IMR-90 (cell line): Measurements from ENCODE around the gene GAPT. TPM values are rescaled to one million over a fixed set of nuclear protein-coding genes. Genes with fewer than 3 reads are reported as not detected.
A peak's percentile ranks its signal among the peaks of the same experiment; 100 is the strongest.

Experiments
- ATAC-seq: fragments of 200-7000 bp; cut with Tn5 transposase; 2 replicates; pipeline ENCODE4 v1.9.1; 2020; ENCODE audit warnings: low read depth, mild to moderate bottlenecking, moderate library complexity
- BruUV-seq: library from RNA; stranded (reverse); fragments of 400-500 nt; replicated peaks from 2 replicates; lab custom pipeline; 2021; lab: Mats Ljungman, UMichigan
- CTCF ChIA-PET: fragments of 300-600 bp; formaldehyde crosslinking; extraction: SDS; loops from one replicate; lab custom pipeline; 2021; ENCODE audit warnings: antibody characterized with exemption; lab: Yijun Ruan, JAX
- POLR2A ChIA-PET: fragments of 300-600 bp; sonication (Branson Sonifier 250); formaldehyde crosslinking; loops from one replicate; lab custom pipeline; 2022; ENCODE audit warnings: antibody characterized with exemption; ENCODE audit not compliant: unreplicated experiment; lab: Charles Lee
- DNase-seq: peaks from one replicate; pipeline ENCODE4 v3.0.0; 2013
- H2AFZ ChIP-seq: replicated peaks from 2 replicates; pipeline ENCODE3; 2013; ENCODE audit warnings: low read length, mild to moderate bottlenecking; ENCODE audit not compliant: poor library complexity
- H2AK5ac ChIP-seq: 2 replicates; pipeline ENCODE4 v1.6.1; 2013; ENCODE audit warnings: low read depth, low read length, inconsistent platforms
- H2AK9ac ChIP-seq: replicated peaks from 2 replicates; pipeline ENCODE3; 2013; ENCODE audit warnings: mild to moderate bottlenecking, low read depth, low read length, moderate library complexity; ENCODE audit not compliant: poor library complexity
- H2BK120ac ChIP-seq: 2 replicates; pipeline ENCODE4 v1.6.1; 2013; ENCODE audit warnings: low read depth, low read length, inconsistent platforms
- H2BK15ac ChIP-seq: 3 replicates; pipeline ENCODE4 v1.6.1; 2013; ENCODE audit warnings: low read depth, low read length, inconsistent platforms
- H2BK20ac ChIP-seq: 2 replicates; pipeline ENCODE4 v1.6.1; 2013; ENCODE audit warnings: low read depth, mild to moderate bottlenecking, inconsistent platforms, low read length, moderate library complexity
- H2BK5ac ChIP-seq: 2 replicates; pipeline ENCODE4 v1.6.1; 2013; ENCODE audit warnings: mild to moderate bottlenecking, low read depth, low read length, inconsistent platforms; ENCODE audit not compliant: poor library complexity, severe bottlenecking
- H3K14ac ChIP-seq: replicated peaks from 2 replicates; pipeline ENCODE4 v1.6.1; 2013; ENCODE audit warnings: low read depth, low read length, inconsistent platforms
- H3K18ac ChIP-seq: 2 replicates; pipeline ENCODE4 v1.6.1; 2013; ENCODE audit warnings: low read depth, low read length, control low read depth
- H3K23ac ChIP-seq: 2 replicates; pipeline ENCODE4 v1.6.1; 2013; ENCODE audit warnings: low read depth, low read length, inconsistent platforms
- H3K27ac ChIP-seq: 2 replicates; pipeline ENCODE4 v1.5.1; 2013; ENCODE audit warnings: mild to moderate bottlenecking, control low read depth, low read length; ENCODE audit not compliant: insufficient read depth
- H3K27me3 ChIP-seq: 2 replicates; pipeline ENCODE4 v1.6.1; 2013; ENCODE audit warnings: low read length; ENCODE audit not compliant: control insufficient read depth, insufficient read depth
- H3K36me3 ChIP-seq: 2 replicates; pipeline ENCODE4 v1.6.1; 2013; ENCODE audit warnings: low read length, mixed read lengths; ENCODE audit not compliant: control insufficient read depth, insufficient read depth
- H3K4ac ChIP-seq: 2 replicates; pipeline ENCODE4 v1.6.1; 2013; ENCODE audit warnings: low read depth, low read length, inconsistent platforms
- H3K4me1 ChIP-seq: 2 replicates; pipeline ENCODE4 v1.6.1; 2013; ENCODE audit warnings: low read length, mixed read lengths; ENCODE audit not compliant: control insufficient read depth, insufficient read depth
- H3K4me2 ChIP-seq: 2 replicates; pipeline ENCODE4 v1.6.1; 2013; ENCODE audit warnings: low read depth, mild to moderate bottlenecking, control low read depth, low read length, moderate library complexity
- H3K4me3 ChIP-seq: 2 replicates; pipeline ENCODE4 v1.5.1; 2013; ENCODE audit warnings: low read depth, mild to moderate bottlenecking, control low read depth, low read length, moderate library complexity; ENCODE audit not compliant: insufficient read depth
- H3K56ac ChIP-seq: 2 replicates; pipeline ENCODE4 v1.6.1; 2013; ENCODE audit warnings: low read length, inconsistent platforms; ENCODE audit not compliant: insufficient read depth; ENCODE audit errors: extremely low read depth
- H3K79me1 ChIP-seq, 2 experiments: 2 replicates each; pipeline ENCODE4 v1.6.1; 2013; ENCODE audit warnings: low read length in 2 of 2, inconsistent platforms in 1 of 2, low read depth in 1 of 2
- H3K9ac ChIP-seq: 2 replicates; pipeline ENCODE4 v1.6.1; 2013; ENCODE audit warnings: low read depth, low read length, control low read depth
- H3K9me1 ChIP-seq: 2 replicates; pipeline ENCODE4 v1.6.1; 2013; ENCODE audit warnings: low read length, inconsistent platforms; ENCODE audit not compliant: insufficient read depth
- H3K9me3 ChIP-seq: 2 replicates; pipeline ENCODE4 v1.6.1; 2013; ENCODE audit warnings: low read length; ENCODE audit not compliant: control insufficient read depth, insufficient read depth
- H4K20me1 ChIP-seq: 2 replicates; pipeline ENCODE4 v1.6.1; 2013; ENCODE audit warnings: low read length, inconsistent platforms; ENCODE audit not compliant: insufficient read depth
- H4K5ac ChIP-seq: 2 replicates; pipeline ENCODE4 v1.6.1; 2013; ENCODE audit warnings: mild to moderate bottlenecking, low read depth, low read length, control low read depth
- H4K8ac ChIP-seq, 2 experiments: 2 replicates each; pipeline ENCODE4 v1.6.1; 2013; ENCODE audit warnings: low read depth in 2 of 2, low read length in 2 of 2, control low read depth in 1 of 2, inconsistent platforms in 1 of 2
- H4K91ac ChIP-seq: 2 replicates; pipeline ENCODE4 v1.6.1; 2013; ENCODE audit warnings: low read depth, low read length, inconsistent platforms; ENCODE audit not compliant: insufficient read depth
- BHLHE40 ChIP-seq: fragments of 150-350 bp; IDR thresholded peaks from 2 replicates; pipeline ENCODE4 v1.6.1; 2016; ENCODE audit warnings: mild to moderate bottlenecking, low read depth, low read length
- MAZ ChIP-seq: IDR thresholded peaks from 2 replicates; pipeline ENCODE4 v1.6.1; 2012; ENCODE audit warnings: low read depth, mild to moderate bottlenecking, low read length, improper control_type of control experiment, moderate library complexity, borderline replicate concordance
- MXI1 ChIP-seq: IDR thresholded peaks from 2 replicates; pipeline ENCODE4 v1.6.1; 2012; ENCODE audit warnings: low read depth, mild to moderate bottlenecking, low read length, moderate library complexity, borderline replicate concordance
- WGBS, 2 experiments: methylation state at CpG; one replicate each; pipeline versions ENCODE4 v1.1.5 to v1.1.7; 2013; ENCODE audit warnings: missing lambda C conversion rate in 2 of 2; ENCODE audit not compliant: insufficient read length in 1 of 2; ENCODE audit errors: extremely low coverage in 2 of 2; 5-methylcytosine and 5-hydroxymethylcytosine counted together
- dilution Hi-C: fragments of 300-500 bp; cut with HindIII; formaldehyde crosslinking; loops from one replicate; pipeline ENCODE4 v1.14.3; 2018; ENCODE audit warnings: low sequenced_read_pairs; ENCODE audit not compliant: unreplicated experiment
- in situ Hi-C: fragments of 300-500 bp; cut with MboI; formaldehyde crosslinking; loops from 3 replicates; pipeline ENCODE4 v1.14.3; 2019; ENCODE audit warnings: low sequenced_read_pairs, inconsistent platforms, mixed read lengths
- intact Hi-C: fragments of 100-400 bp; cut with micrococcal nuclease; formaldehyde crosslinking; loops from 2 replicates; pipeline ENCODE4 v1.10.0; 2022
- polyA plus RNA-seq, 3 experiments: library from polyadenylated mRNA; depleted of rRNA; stranded (reverse); fragments of >200 nt; gene quantifications; 2 replicates each; pipeline ENCODE4 v1.2.3, GENCODE V29; 2012; ENCODE audit warnings: low replicate concordance in 1 of 3
- total RNA-seq: library from RNA; depleted of rRNA; stranded (reverse); fragments of >200 nt; gene quantifications from 2 replicates; pipeline ENCODE4 v1.2.3, GENCODE V29; 2012

The GAPT gene
- total and polyA plus RNA-seq, 2 of the 4 experiments (the other 2 are of a cell fraction): not detected

GRCh38 chr5:58466939-58467338 lies 24.3 kb upstream of the GAPT start:
- in situ Hi-C loops (loop anchor here (10.0 to 25.0 kb wide), 3 partner anchors 962 to 1555 kb away; partner anchors contain the start of gene SETD9), dilution Hi-C loops (no loop called here), intact Hi-C loops (loop anchor here (10.0 kb wide), 1 partner anchor 752 kb away; no protein-coding TSS in a partner anchor)
- H4K8ac ChIP-seq: no peak overlapping the region
- H3K36me3 ChIP-seq: no peaks in the 10 kb centered on the region
- no peak overlapping the region for H3K14ac ChIP-seq
- no peak overlapping the region for H4K5ac ChIP-seq
- H2BK120ac ChIP-seq: no peak overlapping the region
- no peaks in the 10 kb centered on the region for H3K27me3 ChIP-seq
- peak; percentile 50; the same call in 1 of the 2 replicates for TF ChIP-seq MAZ
- no peak for TF ChIP-seq MXI1
- TF ChIP-seq BHLHE40: no peak
- H3K23ac ChIP-seq: no peak overlapping the region
- H3K4me3 ChIP-seq: no peak overlapping the region
- no peaks in the 10 kb centered on the region for H3K4me1 ChIP-seq
- H3K27ac ChIP-seq: no peak overlapping the region
- H2BK15ac ChIP-seq: no peak overlapping the region
- ChIA-PET POLR2A (no interaction called here), CTCF (no interaction called here)
- H3K9ac ChIP-seq: no peak overlapping the region
- ATAC-seq: peak; percentile 82
- no peaks in the 10 kb centered on the region for H3K9me3 ChIP-seq
- H2AK9ac ChIP-seq: no peak overlapping the region
- H3K79me1 ChIP-seq: no peaks in the 10 kb centered on the region
- peak overlapping the region; percentile 48; the same call in 1 of the 2 replicates for H2AK5ac ChIP-seq
- no peaks in the 10 kb centered on the region for H4K20me1 ChIP-seq
- H2BK20ac ChIP-seq: no peak overlapping the region
- DNase-seq: peak; percentile 66
- H2BK5ac ChIP-seq: no peak overlapping the region
- H2AFZ ChIP-seq: peak overlapping the region; percentile 76
- no peak overlapping the region for H4K91ac ChIP-seq
- 0% methylated on average over 1 of the region's 4 CpGs; no CpG with 5 or more reads in 1 of the 2 experiments for WGBS, 2 experiments
- H3K9me1 ChIP-seq: peaks cover 2% of the 10 kb centered on the region; the same call in 1 of the 2 replicates
- BruUV-seq: no TSS peak
- H3K4me2 ChIP-seq: no peak overlapping the region
- H3K56ac ChIP-seq: no peak overlapping the region
- no peak overlapping the region for H3K4ac ChIP-seq
- H3K18ac ChIP-seq: no peak overlapping the region
